Mammary epithelial cell (primary cell): ENCODE data around the gene TMEM132C.

Source experiments
- EZH2 ChIP-seq: IDR thresholded peaks from 2 replicates; pipeline ENCODE4 v1.6.1; 2012; ENCODE audit warnings: low read length, inconsistent platforms, borderline replicate concordance
- TF ChIP-seq, protein P1 (sequence below), 2 donors: IDR thresholded peaks in 1 of 2; conservative IDR thresholded peaks in 1 of 2; 2 replicates each; pipeline ENCODE4 v1.5.1; 2011 to 2012; ENCODE audit warnings: inconsistent platforms in 2 of 2, low read length in 2 of 2, mild to moderate bottlenecking in 2 of 2, control low read depth in 1 of 2, low read depth in 1 of 2; ENCODE audit not compliant: insufficient read depth in 1 of 2; ENCODE audit errors: extremely low read depth in 1 of 2

DNA sequence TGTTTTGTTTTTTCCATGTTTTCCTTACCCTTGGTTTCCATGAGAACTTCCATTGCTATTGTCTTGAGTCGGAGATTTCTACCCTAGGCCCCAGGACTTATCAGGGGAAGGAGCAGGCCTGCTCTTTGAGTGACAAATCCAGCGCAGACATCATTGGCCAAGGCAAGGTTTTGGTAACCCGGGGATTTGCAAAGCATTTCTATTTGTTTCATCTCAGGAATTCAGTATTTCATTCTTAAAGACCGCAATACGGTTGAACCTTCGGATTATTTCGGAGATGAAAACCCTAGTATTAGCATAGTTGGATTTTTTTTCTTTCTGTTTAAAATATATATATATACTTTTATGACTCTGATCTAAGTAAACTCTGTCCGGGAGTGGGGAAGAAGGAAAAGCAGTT is 62.0 kb downstream of the TMEM132C start:
- TF ChIP-seq, protein P1, sequence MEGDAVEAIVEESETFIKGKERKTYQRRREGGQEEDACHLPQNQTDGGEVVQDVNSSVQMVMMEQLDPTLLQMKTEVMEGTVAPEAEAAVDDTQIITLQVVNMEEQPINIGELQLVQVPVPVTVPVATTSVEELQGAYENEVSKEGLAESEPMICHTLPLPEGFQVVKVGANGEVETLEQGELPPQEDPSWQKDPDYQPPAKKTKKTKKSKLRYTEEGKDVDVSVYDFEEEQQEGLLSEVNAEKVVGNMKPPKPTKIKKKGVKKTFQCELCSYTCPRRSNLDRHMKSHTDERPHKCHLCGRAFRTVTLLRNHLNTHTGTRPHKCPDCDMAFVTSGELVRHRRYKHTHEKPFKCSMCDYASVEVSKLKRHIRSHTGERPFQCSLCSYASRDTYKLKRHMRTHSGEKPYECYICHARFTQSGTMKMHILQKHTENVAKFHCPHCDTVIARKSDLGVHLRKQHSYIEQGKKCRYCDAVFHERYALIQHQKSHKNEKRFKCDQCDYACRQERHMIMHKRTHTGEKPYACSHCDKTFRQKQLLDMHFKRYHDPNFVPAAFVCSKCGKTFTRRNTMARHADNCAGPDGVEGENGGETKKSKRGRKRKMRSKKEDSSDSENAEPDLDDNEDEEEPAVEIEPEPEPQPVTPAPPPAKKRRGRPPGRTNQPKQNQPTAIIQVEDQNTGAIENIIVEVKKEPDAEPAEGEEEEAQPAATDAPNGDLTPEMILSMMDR (conservative IDR thresholded peaks at IDR 0.05 in 1 of 2, IDR thresholded peaks at IDR 0.05 in 1 of 2; ENCODE audit: extremely low read depth in 1 of 2, insufficient read depth in 1 of 2, low read depth in 1 of 2, low read length in 2 of 2): no peak
- no peak for TF ChIP-seq EZH2
